IMR-90 (cell line): ENCODE data around the gene CCDC28B. TPM values are rescaled to one million over a fixed set of nuclear protein-coding genes. Genes with fewer than 3 reads are reported as not detected.

Experiments used
- ATAC-seq: fragments of 200-7000 bp; cut with Tn5 transposase; 2 replicates; pipeline ENCODE4 v1.9.1; 2020; ENCODE audit warnings: low read depth, mild to moderate bottlenecking, moderate library complexity
- BruUV-seq: library from RNA; stranded (reverse); fragments of 400-500 nt; replicated peaks from 2 replicates; lab custom pipeline; 2021; lab: Mats Ljungman, UMichigan
- CTCF ChIA-PET: fragments of 300-600 bp; formaldehyde crosslinking; extraction: SDS; loops from one replicate; lab custom pipeline; 2021; ENCODE audit warnings: antibody characterized with exemption; lab: Yijun Ruan, JAX
- POLR2A ChIA-PET: fragments of 300-600 bp; sonication (Branson Sonifier 250); formaldehyde crosslinking; loops from one replicate; lab custom pipeline; 2022; ENCODE audit warnings: antibody characterized with exemption; ENCODE audit not compliant: unreplicated experiment; lab: Charles Lee
- DNase-seq: peaks from one replicate; pipeline ENCODE4 v3.0.0; 2013
- H2AFZ ChIP-seq: replicated peaks from 2 replicates; pipeline ENCODE3; 2013; ENCODE audit warnings: low read length, mild to moderate bottlenecking; ENCODE audit not compliant: poor library complexity
- H2AK5ac ChIP-seq: 2 replicates; pipeline ENCODE4 v1.6.1; 2013; ENCODE audit warnings: low read depth, low read length, inconsistent platforms
- H2AK9ac ChIP-seq: replicated peaks from 2 replicates; pipeline ENCODE3; 2013; ENCODE audit warnings: mild to moderate bottlenecking, low read depth, low read length, moderate library complexity; ENCODE audit not compliant: poor library complexity
- H2BK120ac ChIP-seq: 2 replicates; pipeline ENCODE4 v1.6.1; 2013; ENCODE audit warnings: low read depth, low read length, inconsistent platforms
- H2BK15ac ChIP-seq: 3 replicates; pipeline ENCODE4 v1.6.1; 2013; ENCODE audit warnings: low read depth, low read length, inconsistent platforms
- H2BK20ac ChIP-seq: 2 replicates; pipeline ENCODE4 v1.6.1; 2013; ENCODE audit warnings: low read depth, mild to moderate bottlenecking, inconsistent platforms, low read length, moderate library complexity
- H2BK5ac ChIP-seq: 2 replicates; pipeline ENCODE4 v1.6.1; 2013; ENCODE audit warnings: mild to moderate bottlenecking, low read depth, low read length, inconsistent platforms; ENCODE audit not compliant: poor library complexity, severe bottlenecking
- H3K14ac ChIP-seq: replicated peaks from 2 replicates; pipeline ENCODE4 v1.6.1; 2013; ENCODE audit warnings: low read depth, low read length, inconsistent platforms
- H3K18ac ChIP-seq: 2 replicates; pipeline ENCODE4 v1.6.1; 2013; ENCODE audit warnings: low read depth, low read length, control low read depth
- H3K23ac ChIP-seq: 2 replicates; pipeline ENCODE4 v1.6.1; 2013; ENCODE audit warnings: low read depth, low read length, inconsistent platforms
- H3K27ac ChIP-seq: 2 replicates; pipeline ENCODE4 v1.5.1; 2013; ENCODE audit warnings: mild to moderate bottlenecking, control low read depth, low read length; ENCODE audit not compliant: insufficient read depth
- H3K27me3 ChIP-seq: 2 replicates; pipeline ENCODE4 v1.6.1; 2013; ENCODE audit warnings: low read length; ENCODE audit not compliant: control insufficient read depth, insufficient read depth
- H3K36me3 ChIP-seq: 2 replicates; pipeline ENCODE4 v1.6.1; 2013; ENCODE audit warnings: low read length, mixed read lengths; ENCODE audit not compliant: control insufficient read depth, insufficient read depth
- H3K4ac ChIP-seq: 2 replicates; pipeline ENCODE4 v1.6.1; 2013; ENCODE audit warnings: low read depth, low read length, inconsistent platforms
- H3K4me1 ChIP-seq: 2 replicates; pipeline ENCODE4 v1.6.1; 2013; ENCODE audit warnings: low read length, mixed read lengths; ENCODE audit not compliant: control insufficient read depth, insufficient read depth
- H3K4me2 ChIP-seq: 2 replicates; pipeline ENCODE4 v1.6.1; 2013; ENCODE audit warnings: low read depth, mild to moderate bottlenecking, control low read depth, low read length, moderate library complexity
- H3K4me3 ChIP-seq: 2 replicates; pipeline ENCODE4 v1.5.1; 2013; ENCODE audit warnings: low read depth, mild to moderate bottlenecking, control low read depth, low read length, moderate library complexity; ENCODE audit not compliant: insufficient read depth
- H3K56ac ChIP-seq: 2 replicates; pipeline ENCODE4 v1.6.1; 2013; ENCODE audit warnings: low read length, inconsistent platforms; ENCODE audit not compliant: insufficient read depth; ENCODE audit errors: extremely low read depth
- H3K79me1 ChIP-seq, 2 experiments: 2 replicates each; pipeline ENCODE4 v1.6.1; 2013; ENCODE audit warnings: low read length in 2 of 2, inconsistent platforms in 1 of 2, low read depth in 1 of 2
- H3K9ac ChIP-seq: 2 replicates; pipeline ENCODE4 v1.6.1; 2013; ENCODE audit warnings: low read depth, low read length, control low read depth
- H3K9me1 ChIP-seq: 2 replicates; pipeline ENCODE4 v1.6.1; 2013; ENCODE audit warnings: low read length, inconsistent platforms; ENCODE audit not compliant: insufficient read depth
- H3K9me3 ChIP-seq: 2 replicates; pipeline ENCODE4 v1.6.1; 2013; ENCODE audit warnings: low read length; ENCODE audit not compliant: control insufficient read depth, insufficient read depth
- H4K20me1 ChIP-seq: 2 replicates; pipeline ENCODE4 v1.6.1; 2013; ENCODE audit warnings: low read length, inconsistent platforms; ENCODE audit not compliant: insufficient read depth
- H4K5ac ChIP-seq: 2 replicates; pipeline ENCODE4 v1.6.1; 2013; ENCODE audit warnings: mild to moderate bottlenecking, low read depth, low read length, control low read depth
- H4K8ac ChIP-seq, 2 experiments: 2 replicates each; pipeline ENCODE4 v1.6.1; 2013; ENCODE audit warnings: low read depth in 2 of 2, low read length in 2 of 2, control low read depth in 1 of 2, inconsistent platforms in 1 of 2
- H4K91ac ChIP-seq: 2 replicates; pipeline ENCODE4 v1.6.1; 2013; ENCODE audit warnings: low read depth, low read length, inconsistent platforms; ENCODE audit not compliant: insufficient read depth
- BHLHE40 ChIP-seq: fragments of 150-350 bp; IDR thresholded peaks from 2 replicates; pipeline ENCODE4 v1.6.1; 2016; ENCODE audit warnings: mild to moderate bottlenecking, low read depth, low read length
- CEBPB ChIP-seq: IDR thresholded peaks from 2 replicates; pipeline ENCODE4 v1.6.1; 2012; ENCODE audit warnings: low read depth, low read length, improper control_type of control experiment
- FOS ChIP-seq: fragments of 150-350 bp; IDR thresholded peaks from 2 replicates; pipeline ENCODE4 v1.6.1; 2016; ENCODE audit warnings: low read depth, low read length
- MAFK ChIP-seq: IDR thresholded peaks from 2 replicates; pipeline ENCODE4 v1.6.1; 2012; ENCODE audit warnings: low read depth, low read length, improper control_type of control experiment
- MAZ ChIP-seq: IDR thresholded peaks from 2 replicates; pipeline ENCODE4 v1.6.1; 2012; ENCODE audit warnings: low read depth, mild to moderate bottlenecking, low read length, improper control_type of control experiment, moderate library complexity, borderline replicate concordance
- NFE2L2 ChIP-seq: fragments of 150-350 bp; IDR thresholded peaks from 2 replicates; pipeline ENCODE4 v1.6.1; 2016; ENCODE audit warnings: low read depth, mild to moderate bottlenecking, low read length
- POLR2A ChIP-seq: IDR thresholded peaks from 2 replicates; pipeline ENCODE4 v1.6.1; 2012; ENCODE audit warnings: mild to moderate bottlenecking, low read depth, low read length
- RCOR1 ChIP-seq: IDR thresholded peaks from 2 replicates; pipeline ENCODE4 v1.6.1; 2012; ENCODE audit warnings: mild to moderate bottlenecking, low read length, improper control_type of control experiment; ENCODE audit not compliant: insufficient replicate concordance
- WGBS, 2 experiments: methylation state at CpG; one replicate each; pipeline versions ENCODE4 v1.1.5 to v1.1.7; 2013; ENCODE audit warnings: missing lambda C conversion rate in 2 of 2; ENCODE audit not compliant: insufficient read length in 1 of 2; ENCODE audit errors: extremely low coverage in 2 of 2; 5-methylcytosine and 5-hydroxymethylcytosine counted together
- dilution Hi-C: fragments of 300-500 bp; cut with HindIII; formaldehyde crosslinking; loops from one replicate; pipeline ENCODE4 v1.14.3; 2018; ENCODE audit warnings: low sequenced_read_pairs; ENCODE audit not compliant: unreplicated experiment
- in situ Hi-C: fragments of 300-500 bp; cut with MboI; formaldehyde crosslinking; loops from 3 replicates; pipeline ENCODE4 v1.14.3; 2019; ENCODE audit warnings: low sequenced_read_pairs, inconsistent platforms, mixed read lengths
- intact Hi-C: fragments of 100-400 bp; cut with micrococcal nuclease; formaldehyde crosslinking; loops from 2 replicates; pipeline ENCODE4 v1.10.0; 2022
- polyA plus RNA-seq, 3 experiments: library from polyadenylated mRNA; depleted of rRNA; stranded (reverse); fragments of >200 nt; gene quantifications; 2 replicates each; pipeline ENCODE4 v1.2.3, GENCODE V29; 2012; ENCODE audit warnings: low replicate concordance in 1 of 3
- total RNA-seq: library from RNA; depleted of rRNA; stranded (reverse); fragments of >200 nt; gene quantifications from 2 replicates; pipeline ENCODE4 v1.2.3, GENCODE V29; 2012

The CCDC28B gene
- total and polyA plus RNA-seq, 2 of the 4 experiments (the other 2 are of a cell fraction): 17.2 to 18.4 TPM

DNA sequence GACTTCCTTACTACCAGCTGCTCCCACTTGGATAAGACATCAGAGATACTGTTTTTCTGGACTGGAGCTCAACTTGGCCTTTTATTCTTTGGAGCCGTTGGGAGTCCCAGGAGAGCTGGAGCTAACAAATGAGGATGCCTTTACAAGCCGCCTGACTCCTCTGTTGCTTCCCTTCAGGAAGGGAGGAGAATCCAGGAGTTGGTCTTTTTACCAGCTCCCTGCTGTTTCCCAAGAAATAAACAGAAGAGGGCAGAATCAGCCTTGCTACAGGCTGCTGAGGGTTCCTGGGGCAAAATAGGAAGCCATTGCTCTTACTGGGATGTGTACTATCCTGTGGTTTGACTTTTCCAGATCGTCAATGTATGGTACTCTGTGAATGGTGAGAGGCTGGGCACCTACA lies 23.3 kb downstream of the CCDC28B start:
- TF ChIP-seq FOS: no peak
- TF ChIP-seq RCOR1: no peak
- TF ChIP-seq MAZ: no peak
- TF ChIP-seq BHLHE40: no peak
- TF ChIP-seq CEBPB: no peak
- TF ChIP-seq MAFK: no peak
- no peak for TF ChIP-seq NFE2L2
- TF ChIP-seq POLR2A: no peak
- Histone ChIP-seq H4K20me1 (0 out of 2 replicates have a peak, but pooled peaks cover 10% of the 10 kb centered on the region), H2BK15ac (no peak overlapping the region), H3K9me1 (peaks cover 16% of the 10 kb centered on the region), H2BK120ac (no peak overlapping the region), H3K9me3 (no peaks in the 10 kb centered on the region), H3K18ac (no peak overlapping the region), H3K56ac (no peak overlapping the region), H3K79me1 (peaks cover 37 to 75% of the 10 kb centered on the region in 2 experiments), H2BK5ac (no peak overlapping the region), H3K36me3 (peaks cover 39% of the 10 kb centered on the region), H2BK20ac (no peak overlapping the region), H4K5ac (no peak overlapping the region), H3K4me2 (peak overlapping the region; percentile 13; the same call in 1 of the 2 replicates), H3K9ac (no peak overlapping the region), H2AFZ (no peak overlapping the region), H4K8ac (0 out of 4 replicates have a peak overlapping the region, but pooled peaks of 1 of the 2 experiments have one; percentile 47), H3K23ac (0 out of 2 replicates have a peak overlapping the region, but pooled peaks have one; percentile 18), H3K27ac (no peak overlapping the region), H2AK9ac (no peak overlapping the region), H3K14ac (no peak overlapping the region), H2AK5ac (no peak overlapping the region), H3K27me3 (no peaks in the 10 kb centered on the region), H3K4ac (no peak overlapping the region), H3K4me3 (no peak overlapping the region), H3K4me1 (peaks cover 12% of the 10 kb centered on the region), H4K91ac (no peak overlapping the region)
- intact Hi-C loops (loop anchor here (5.0 kb wide), 1 partner anchor 69 kb away; the partner anchor contains the start of gene HDAC1), in situ Hi-C loops (no loop called here), dilution Hi-C loops (no loop called here)
- no TSS peak for BruUV-seq
- ChIA-PET CTCF (no interaction called here), POLR2A (no interaction called here)
- DNase-seq (no peak), ATAC-seq (no peak)
- WGBS, 2 experiments: 100% methylated on average over 2 of the region's 3 CpGs; no CpG with 5 or more reads in 1 of the 2 experiments
